Astrocyte (in vitro differentiated cells and primary cell): ENCODE data around the gene CYP4F8. TPM values are rescaled to one million over a fixed set of nuclear protein-coding genes. Genes with fewer than 3 reads are reported as not detected.

ENCODE experiments used
- DNase-seq: peaks from one replicate; pipeline ENCODE4 v3.0.0-alpha.2; 2010; ENCODE audit warnings: low read depth
- FAIRE-seq: peaks from 2 replicates; lab custom pipeline; 2011; peaks lifted over from hg19 to GRCh38; lab: Jason Lieb, UNC
- H2AFZ ChIP-seq: 2 replicates; pipeline ENCODE4 v1.6.0; 2012; ENCODE audit warnings: low read depth, low read length, inconsistent platforms
- H3K27ac ChIP-seq: 2 replicates; pipeline ENCODE4 v1.5.1; 2011; ENCODE audit warnings: low read depth, low read length, inconsistent platforms
- H3K27me3 ChIP-seq: 2 replicates; pipeline ENCODE4 v1.6.0; 2011; ENCODE audit warnings: low read length, inconsistent platforms; ENCODE audit not compliant: insufficient read depth
- H3K36me3 ChIP-seq: 2 replicates; pipeline ENCODE4 v1.5.1; 2011; ENCODE audit warnings: low read length, inconsistent platforms; ENCODE audit not compliant: insufficient read depth
- H3K4me1 ChIP-seq: 2 replicates; pipeline ENCODE4 v1.5.1; 2011; ENCODE audit warnings: low read length, inconsistent platforms; ENCODE audit not compliant: insufficient read depth
- H3K4me2 ChIP-seq: 2 replicates; pipeline ENCODE4 v1.6.0; 2012; ENCODE audit warnings: low read length, inconsistent platforms
- H3K4me3 ChIP-seq: 2 replicates; pipeline ENCODE4 v1.5.1; 2011; ENCODE audit warnings: low read depth, mild to moderate bottlenecking, low read length, inconsistent platforms; ENCODE audit not compliant: insufficient read depth
- H3K79me2 ChIP-seq: 2 replicates; pipeline ENCODE4 v1.6.0; 2012; ENCODE audit warnings: mild to moderate bottlenecking, low read length, inconsistent platforms; ENCODE audit not compliant: insufficient read depth
- H3K9ac ChIP-seq: 2 replicates; pipeline ENCODE4 v1.6.0; 2012; ENCODE audit warnings: mild to moderate bottlenecking, low read length, inconsistent platforms
- H3K9me3 ChIP-seq: 2 replicates; pipeline ENCODE4 v1.5.1; 2012; ENCODE audit warnings: low read depth, mild to moderate bottlenecking, low read length, inconsistent platforms; ENCODE audit not compliant: insufficient read depth
- H4K20me1 ChIP-seq: 2 replicates; pipeline ENCODE4 v1.6.0; 2012; ENCODE audit warnings: low read length, inconsistent platforms; ENCODE audit not compliant: insufficient read depth
- H3K27ac Mint-ChIP-seq: one replicate; pipeline ENCODE4 v1.8.0; 2021; ENCODE audit warnings: mild to moderate bottlenecking, mixed read lengths; ENCODE audit not compliant: unreplicated experiment
- H3K27me3 Mint-ChIP-seq: one replicate; pipeline ENCODE4 v1.8.0; 2021; ENCODE audit warnings: low read depth, mixed read lengths; ENCODE audit not compliant: unreplicated experiment
- H3K36me3 Mint-ChIP-seq: one replicate; pipeline ENCODE4 v1.8.0; 2021; ENCODE audit warnings: low read depth, mixed read lengths; ENCODE audit not compliant: unreplicated experiment
- H3K4me1 Mint-ChIP-seq: one replicate; pipeline ENCODE4 v1.8.0; 2021; ENCODE audit warnings: low read depth, mixed read lengths; ENCODE audit not compliant: unreplicated experiment
- H3K4me3 Mint-ChIP-seq: one replicate; pipeline ENCODE4 v1.8.0; 2021; ENCODE audit warnings: mild to moderate bottlenecking, moderate library complexity, mixed read lengths; ENCODE audit not compliant: unreplicated experiment
- H3K9me3 Mint-ChIP-seq: one replicate; pipeline ENCODE4 v1.8.0; 2021; ENCODE audit warnings: mild to moderate bottlenecking, mixed read lengths; ENCODE audit not compliant: unreplicated experiment
- CTCF ChIP-seq: IDR thresholded peaks from 2 replicates; pipeline ENCODE4 v1.5.1; 2011; ENCODE audit warnings: low read depth, mild to moderate bottlenecking, inconsistent platforms, low read length, moderate library complexity; ENCODE audit not compliant: insufficient read depth
- EZH2 ChIP-seq: IDR thresholded peaks from 2 replicates; pipeline ENCODE4 v1.6.1; 2012; ENCODE audit warnings: mild to moderate bottlenecking, low read length, inconsistent platforms; ENCODE audit not compliant: insufficient read depth
- total RNA-seq: library from RNA; stranded (reverse); gene quantifications from 2 replicates; pipeline ENCODE4 v1.2.1, GENCODE V29; 2021

CYP4F8 gene
- total RNA-seq, 1 donor from 2014 or later: not detected

- peaks cover 5% of the 10 kb centered on the region for H3K9me3 ChIP-seq
- no peaks in the 10 kb centered on the region for H3K4me1 Mint-ChIP-seq
- no peaks in the 10 kb centered on the region for H3K4me1 ChIP-seq
- no peak overlapping the region for H3K27ac Mint-ChIP-seq
- H2AFZ ChIP-seq: no peak overlapping the region
- H3K9me3 Mint-ChIP-seq: peaks cover 11% of the 10 kb centered on the region
- FAIRE-seq (no peak), DNase-seq (no peak)
- H3K27ac ChIP-seq: no peak overlapping the region
- H3K36me3 Mint-ChIP-seq: no peaks in the 10 kb centered on the region
- H3K27me3 ChIP-seq: no peaks in the 10 kb centered on the region
- H3K4me2 ChIP-seq: no peak overlapping the region
- H3K36me3 ChIP-seq: no peaks in the 10 kb centered on the region
- H3K4me3 Mint-ChIP-seq: no peak overlapping the region
- H3K9ac ChIP-seq: no peak overlapping the region
- no peaks in the 10 kb centered on the region for H4K20me1 ChIP-seq
- H3K27me3 Mint-ChIP-seq: no peaks in the 10 kb centered on the region
- no peak overlapping the region for H3K4me3 ChIP-seq
- no peaks in the 10 kb centered on the region for H3K79me2 ChIP-seq
- TF ChIP-seq EZH2 (no peak), CTCF (no peak)
Measured at GRCh38 chr19:15669440-15669839, 54.4 kb downstream of the CYP4F8 start.

- Histone ChIP-seq H3K9ac (no peak overlapping the region), H3K27ac (no peak overlapping the region), H3K4me2 (no peak overlapping the region), H3K9me3 (peaks cover 5% of the 10 kb centered on the region), H4K20me1 (no peaks in the 10 kb centered on the region), H3K27me3 (no peaks in the 10 kb centered on the region), H3K36me3 (no peaks in the 10 kb centered on the region), H3K4me3 (no peak overlapping the region), H3K79me2 (no peaks in the 10 kb centered on the region), H2AFZ (no peak overlapping the region), H3K4me1 (no peaks in the 10 kb centered on the region)
- H3K4me1 Mint-ChIP-seq: no peaks in the 10 kb centered on the region
- DNase-seq: no peak
- no peaks in the 10 kb centered on the region for H3K27me3 Mint-ChIP-seq
- H3K4me3 Mint-ChIP-seq: no peak overlapping the region
- FAIRE-seq: no peak
- H3K27ac Mint-ChIP-seq: no peak overlapping the region
- no peaks in the 10 kb centered on the region for H3K36me3 Mint-ChIP-seq
- TF ChIP-seq CTCF: no peak
- no peak for TF ChIP-seq EZH2
- peaks cover 13% of the 10 kb centered on the region for H3K9me3 Mint-ChIP-seq
Measured at GRCh38 chr19:15669891-15670290, 54.9 kb downstream of the CYP4F8 start.

- H3K79me2 ChIP-seq: no peaks in the 10 kb centered on the region
- no peak overlapping the region for H3K9ac ChIP-seq
- no peaks in the 10 kb centered on the region for H3K36me3 ChIP-seq
- H3K9me3 ChIP-seq: peaks cover 5% of the 10 kb centered on the region
- FAIRE-seq: no peak
- H3K4me1 ChIP-seq: no peaks in the 10 kb centered on the region
- Mint-ChIP-seq H3K9me3 (peaks cover 18% of the 10 kb centered on the region), H3K4me1 (no peaks in the 10 kb centered on the region), H3K27ac (no peak overlapping the region), H3K4me3 (no peak overlapping the region), H3K36me3 (no peaks in the 10 kb centered on the region), H3K27me3 (no peaks in the 10 kb centered on the region)
- no peak for DNase-seq
- H4K20me1 ChIP-seq: no peaks in the 10 kb centered on the region
- H3K4me2 ChIP-seq: no peak overlapping the region
- H2AFZ ChIP-seq: no peak overlapping the region
- no peaks in the 10 kb centered on the region for H3K27me3 ChIP-seq
- H3K4me3 ChIP-seq: no peak overlapping the region
- no peak overlapping the region for H3K27ac ChIP-seq
- TF ChIP-seq EZH2: no peak
- TF ChIP-seq CTCF: no peak
Measured at GRCh38 chr19:15671237-15671821, 56.3 kb downstream of the CYP4F8 start.
